Muscle of back (tissue), 13 donors: ENCODE data around the gene GGNBP2. TPM values are rescaled to one million over a fixed set of nuclear protein-coding genes. Genes with fewer than 3 reads are reported as not detected.
"Not testable (repeated sequence)": the region's sequence is repeated elsewhere in the genome, so short reads cannot be mapped to it uniquely, and the experiment has no call there.

Experiments used
- DNase-seq, 3 donors: peaks; one replicate each; pipeline versions ENCODE4 v3.0.0 to v3.0.0-alpha.2; 2013
- long read RNA-seq, 9 donors: transcript quantifications; one replicate each; lab custom pipeline, GENCODE V29; 2026
- polyA plus RNA-seq, 10 donors: library from polyadenylated mRNA; unstranded; fragments of 120-200 nt; gene quantifications; one replicate each; pipeline ENCODE4 v1.2.1, GENCODE V29; 2013; ENCODE audit not compliant: insufficient read length in 10 of 10

The GGNBP2 gene
- polyA plus RNA-seq: 10 to 100 TPM; 38.7 to 68.7 (median 54.9) TPM
- long read RNA-seq, donor 1, partial matches to known transcripts: 0 of 4 reads
- long read RNA-seq, donor 1, other reads (novel, unspliced or antisense): 0 of 4 reads
- long read RNA-seq, donor 2, partial matches to known transcripts: 0 of 1 reads
- long read RNA-seq, donor 2, other reads (novel, unspliced or antisense): 0 of 1 reads
- long read RNA-seq, donor 3: 0 reads
- long read RNA-seq, donor 4, partial matches to known transcripts: 0 of 10 reads
- long read RNA-seq, donor 4, other reads (novel, unspliced or antisense): 0 of 10 reads
- long read RNA-seq, donor 5, transcript GGNBP2-214 (4 exons, 695 nt): major isoform, 5 of 9 reads
- long read RNA-seq, donor 5, partial matches to known transcripts: 0 of 9 reads
- long read RNA-seq, donor 5, other reads (novel, unspliced or antisense): 0 of 9 reads
- long read RNA-seq, donor 6, transcript GGNBP2-214 (4 exons, 695 nt): major isoform, 8 of 15 reads
- long read RNA-seq, donor 6, partial matches to known transcripts: 0 of 15 reads
- long read RNA-seq, donor 6, other reads (novel, unspliced or antisense): 0 of 15 reads
- long read RNA-seq, donor 7, partial matches to known transcripts: 0 of 4 reads
- long read RNA-seq, donor 7, other reads (novel, unspliced or antisense): 0 of 4 reads
- long read RNA-seq, donor 8, transcript GGNBP2-214 (4 exons, 695 nt): major isoform, 6 of 10 reads
- long read RNA-seq, donor 8, partial matches to known transcripts: 0 of 10 reads
- long read RNA-seq, donor 8, other reads (novel, unspliced or antisense): 0 of 10 reads
- long read RNA-seq, donor 9, partial matches to known transcripts: 0 of 2 reads
- long read RNA-seq, donor 9, other reads (novel, unspliced or antisense): 0 of 2 reads

GRCh38 chr17:36544307-36545076, at the start of gene GGNBP2:
TSS of gene GGNBP2 (plus strand) at chr17:36544919. CDS start at chr17:36545725, 806 bp downstream.
- peak; percentile 94 to 97 (median 94) for DNase-seq

GRCh38 chr17:36495076-36495578, 49.6 kb upstream of the GGNBP2 start:
- no peak for DNase-seq

GRCh38 chr17:36496018-36496789, 48.5 kb upstream of the GGNBP2 start:
- peak in 1 of 3 donors; percentile 5 for DNase-seq

GRCh38 chr17:36498155-36498554, 46.6 kb upstream of the GGNBP2 start:
- DNase-seq: no peak

GRCh38 chr17:36498560-36499300, 46.0 kb upstream of the GGNBP2 start:
- DNase-seq: no peak

GRCh38 chr17:36500745-36501225, 43.9 kb upstream of the GGNBP2 start:
- DNase-seq: no peak

- DNase-seq: no peak
Observed at GRCh38 chr17:36501351-36501750, 43.4 kb upstream of the GGNBP2 start.

GRCh38 chr17:36501963-36502362, 42.8 kb upstream of the GGNBP2 start:
- no peak for DNase-seq

- DNase-seq: no peak
Observed at GRCh38 chr17:36503456-36504155, 41.1 kb upstream of the GGNBP2 start.

GRCh38 chr17:36504156-36504545, 40.6 kb upstream of the GGNBP2 start:
- no peak for DNase-seq

- no peak for DNase-seq
Observed at GRCh38 chr17:36505171-36505570, 39.5 kb upstream of the GGNBP2 start.

- DNase-seq: no peak
Observed at GRCh38 chr17:36506249-36506826, 38.4 kb upstream of the GGNBP2 start.

GRCh38 chr17:36506831-36507230, 37.9 kb upstream of the GGNBP2 start:
- DNase-seq: no peak

GRCh38 chr17:36507266-36507665, 37.5 kb upstream of the GGNBP2 start:
- DNase-seq: no peak

GRCh38 chr17:36508439-36508838, 36.3 kb upstream of the GGNBP2 start:
- not testable (repeated sequence) for DNase-seq

GRCh38 chr17:36509272-36509985, 35.3 kb upstream of the GGNBP2 start:
- DNase-seq: no peak

GRCh38 chr17:36510636-36511035, 34.1 kb upstream of the GGNBP2 start:
- no peak for DNase-seq

- DNase-seq: no peak
Observed at GRCh38 chr17:36511216-36511615, 33.5 kb upstream of the GGNBP2 start.
